WI38 (cell line): ENCODE measurements around the gene STON2.

Experiments
- H3K4me3 ChIP-seq: 2 replicates; pipeline ENCODE4 v1.5.1; 2011; ENCODE audit warnings: low read depth, mild to moderate bottlenecking, control low read depth, low read length
- CTCF ChIP-seq: IDR thresholded peaks from 2 replicates; pipeline ENCODE4 v1.5.1; 2012; ENCODE audit warnings: low read depth, mild to moderate bottlenecking, control low read depth, low read length

Gene STON2

DNA sequence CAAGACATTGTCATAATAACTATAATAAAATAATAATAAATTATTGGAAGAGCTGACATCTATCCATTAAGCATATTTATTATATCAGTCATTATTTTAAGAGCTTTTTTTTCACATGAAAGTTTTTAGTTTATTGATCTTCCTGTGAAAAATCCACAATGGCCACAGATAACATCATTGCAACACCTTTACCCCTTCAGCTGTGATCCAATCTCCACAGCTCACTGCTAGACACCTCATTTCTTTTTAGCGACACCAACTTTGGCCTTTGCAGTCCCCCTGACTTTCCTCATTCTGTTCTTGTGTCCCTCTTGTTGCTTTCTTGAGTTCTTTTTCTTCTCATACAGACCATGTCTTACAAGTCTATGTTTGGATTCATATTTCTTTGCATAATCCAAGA lies 67.4 kb downstream of the STON2 start:
- no peak overlapping the region for H3K4me3 ChIP-seq
- TF ChIP-seq CTCF = no peak

- TF ChIP-seq CTCF = no peak
- no peak overlapping the region for H3K4me3 ChIP-seq
Observed at GRCh38 chr14:81331229-81332021, 68.7 kb downstream of the STON2 start.

- no peak overlapping the region for H3K4me3 ChIP-seq
- TF ChIP-seq CTCF = no peak
Observed at GRCh38 chr14:81330619-81331122, 69.5 kb downstream of the STON2 start.

GRCh38 chr14:81329640-81330381 lies 70.3 kb downstream of the STON2 start:
- H3K4me3 ChIP-seq = no peak overlapping the region
- TF ChIP-seq CTCF = no peak

DNA sequence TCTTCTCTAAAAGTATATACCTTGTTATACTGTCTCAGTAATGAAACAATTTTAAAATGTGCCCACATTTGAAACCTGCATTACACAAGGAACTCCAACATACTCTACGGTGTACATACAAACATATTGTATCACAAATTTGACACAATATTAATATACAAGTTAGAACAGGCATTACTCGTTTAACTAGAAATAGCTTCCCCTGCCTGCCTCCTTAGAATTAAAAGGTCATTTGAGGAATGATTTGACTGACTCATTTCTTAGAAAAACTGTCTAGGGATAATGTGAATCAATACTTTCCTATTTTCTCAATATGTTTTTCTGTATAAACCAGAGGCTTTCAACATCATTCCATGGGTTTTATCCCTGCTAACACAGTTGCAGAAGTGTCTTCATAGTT lies 73.7 kb downstream of the STON2 start:
- no peak for TF ChIP-seq CTCF
- H3K4me3 ChIP-seq = no peak overlapping the region

DNA sequence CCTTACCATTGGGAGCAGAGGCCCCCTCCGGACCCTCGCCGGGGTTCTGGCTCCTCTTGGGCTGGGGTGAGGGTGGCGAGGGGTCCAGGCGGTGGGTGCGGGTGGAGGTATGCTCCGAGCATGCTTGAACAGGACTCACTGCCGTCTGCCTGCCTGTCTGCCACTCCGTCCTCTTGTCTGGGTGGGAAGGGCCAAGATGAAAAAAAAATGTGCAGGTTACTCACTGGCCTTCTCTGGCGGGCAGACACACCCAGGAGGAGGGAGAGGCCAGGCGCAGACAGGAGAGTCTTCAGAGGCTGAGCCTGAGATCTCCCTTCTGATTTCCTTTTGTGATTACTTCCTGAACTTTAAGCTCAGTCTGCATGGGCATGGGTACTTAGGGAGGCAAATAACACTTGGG lies 76.1 kb downstream of the STON2 start:
- H3K4me3 ChIP-seq = no peak overlapping the region
- no peak for TF ChIP-seq CTCF

- TF ChIP-seq CTCF = no peak
- no peak overlapping the region for H3K4me3 ChIP-seq
Observed at GRCh38 chr14:81323093-81323492, 77.0 kb downstream of the STON2 start.
